GM12864 (cell line): ENCODE results near the gene GH2.
"Not testable (repeated sequence)": the region's sequence is repeated elsewhere in the genome, so short reads cannot be mapped to it uniquely, and the experiment has no call there.

Source experiments
- DNase-seq: peaks from one replicate; pipeline ENCODE4 v3.0.0-alpha.2; 2011; ENCODE audit warnings: low read depth
- H3K4me3 ChIP-seq: 2 replicates; pipeline ENCODE4 v1.5.1; 2011; ENCODE audit warnings: mild to moderate bottlenecking, low read depth, low read length, control low read depth
- TF ChIP-seq, protein P1 (sequence below): IDR thresholded peaks from 2 replicates; pipeline ENCODE4 v1.5.1; 2011; ENCODE audit warnings: low read depth, mild to moderate bottlenecking, moderate library complexity, low read length, control low read depth, inconsistent platforms; ENCODE audit errors: missing control alignments

The GH2 gene

DNA sequence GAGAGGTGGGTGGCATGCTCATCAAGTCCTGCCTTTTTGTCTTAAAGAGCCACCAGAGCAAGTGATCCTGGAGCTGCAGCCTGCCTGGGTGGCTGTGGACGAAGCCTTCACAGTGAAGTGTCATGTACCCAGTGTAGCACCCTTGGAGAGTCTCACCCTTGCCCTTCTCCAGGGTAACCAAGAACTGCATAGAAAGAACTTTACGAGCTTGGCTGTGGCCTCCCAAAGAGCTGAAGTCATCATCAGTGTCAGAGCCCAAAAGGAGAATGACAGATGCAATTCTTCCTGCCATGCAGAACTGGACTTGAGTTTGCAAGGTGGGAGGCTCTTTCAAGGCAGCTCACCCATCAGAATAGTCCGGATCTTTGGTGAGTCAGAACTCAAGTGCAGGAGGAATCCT lies 22.5 kb downstream of the GH2 start:
- no peak overlapping the region for H3K4me3 ChIP-seq
- TF ChIP-seq, protein P1, sequence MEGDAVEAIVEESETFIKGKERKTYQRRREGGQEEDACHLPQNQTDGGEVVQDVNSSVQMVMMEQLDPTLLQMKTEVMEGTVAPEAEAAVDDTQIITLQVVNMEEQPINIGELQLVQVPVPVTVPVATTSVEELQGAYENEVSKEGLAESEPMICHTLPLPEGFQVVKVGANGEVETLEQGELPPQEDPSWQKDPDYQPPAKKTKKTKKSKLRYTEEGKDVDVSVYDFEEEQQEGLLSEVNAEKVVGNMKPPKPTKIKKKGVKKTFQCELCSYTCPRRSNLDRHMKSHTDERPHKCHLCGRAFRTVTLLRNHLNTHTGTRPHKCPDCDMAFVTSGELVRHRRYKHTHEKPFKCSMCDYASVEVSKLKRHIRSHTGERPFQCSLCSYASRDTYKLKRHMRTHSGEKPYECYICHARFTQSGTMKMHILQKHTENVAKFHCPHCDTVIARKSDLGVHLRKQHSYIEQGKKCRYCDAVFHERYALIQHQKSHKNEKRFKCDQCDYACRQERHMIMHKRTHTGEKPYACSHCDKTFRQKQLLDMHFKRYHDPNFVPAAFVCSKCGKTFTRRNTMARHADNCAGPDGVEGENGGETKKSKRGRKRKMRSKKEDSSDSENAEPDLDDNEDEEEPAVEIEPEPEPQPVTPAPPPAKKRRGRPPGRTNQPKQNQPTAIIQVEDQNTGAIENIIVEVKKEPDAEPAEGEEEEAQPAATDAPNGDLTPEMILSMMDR = no peak
- DNase-seq = no peak

DNA sequence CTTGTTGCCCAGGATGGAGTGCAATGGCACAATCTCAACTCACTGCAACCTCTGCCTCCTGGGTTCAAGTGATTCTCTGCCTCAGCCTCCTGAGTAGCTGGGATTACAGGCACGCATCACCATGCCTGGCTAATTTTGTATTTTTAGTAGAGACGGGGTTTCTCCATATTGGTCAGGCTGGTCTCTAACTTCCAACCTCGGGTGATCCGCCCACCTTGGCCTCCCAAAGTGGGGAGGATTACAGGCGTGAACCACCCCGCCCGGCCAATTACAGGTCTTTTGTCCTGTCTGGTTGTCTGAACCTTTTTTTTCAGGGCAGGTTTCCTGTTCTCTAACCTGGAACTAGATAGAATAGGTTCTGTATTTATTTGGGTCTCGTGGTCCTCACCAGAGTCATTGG lies 25.3 kb downstream of the GH2 start:
- not testable (repeated sequence) for H3K4me3 ChIP-seq, DNase-seq

DNA sequence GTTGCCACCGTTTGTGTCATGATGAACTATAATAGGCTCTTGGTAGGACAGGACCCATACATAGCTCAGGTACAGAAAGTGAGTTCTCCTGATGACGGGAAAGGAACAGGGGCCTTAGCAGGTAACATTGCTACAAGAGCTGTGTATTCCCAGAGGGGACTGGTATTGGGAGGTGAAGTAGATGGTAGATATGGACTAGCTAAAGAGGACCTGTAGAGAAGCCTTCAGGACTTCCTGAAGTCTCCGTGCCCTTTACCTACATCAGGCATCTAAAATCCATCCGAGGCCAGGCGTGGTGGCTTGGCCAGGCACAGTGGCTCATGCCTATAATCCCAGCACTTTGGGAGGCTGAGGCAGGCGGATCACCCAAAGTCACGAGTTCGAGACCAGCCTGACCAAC lies 26.6 kb downstream of the GH2 start:
- H3K4me3 ChIP-seq = no peak overlapping the region
- TF ChIP-seq, protein P1 = no peak
- DNase-seq = no peak

DNA sequence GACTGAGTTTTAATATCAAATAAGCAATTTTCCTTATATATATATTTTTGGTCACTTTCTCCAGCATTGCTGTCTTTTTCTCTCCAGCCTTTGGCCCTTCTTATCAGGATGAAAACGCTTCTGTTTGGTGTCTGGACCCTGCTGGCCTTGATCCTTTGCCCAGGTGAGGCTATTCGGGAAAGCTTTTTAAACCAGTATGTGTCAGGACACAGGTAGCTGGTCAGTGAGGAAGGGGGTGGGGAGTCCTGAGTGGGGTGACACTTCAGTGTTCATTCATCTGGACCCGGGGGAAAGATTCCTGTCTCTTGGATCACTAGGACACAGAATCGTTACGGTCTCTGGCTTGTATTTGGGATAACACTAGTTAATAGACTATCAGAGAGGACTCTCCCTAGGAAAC lies 27.0 kb downstream of the GH2 start:
- TF ChIP-seq, protein P1 = no peak
- no peak overlapping the region for H3K4me3 ChIP-seq
- DNase-seq = no peak

DNA sequence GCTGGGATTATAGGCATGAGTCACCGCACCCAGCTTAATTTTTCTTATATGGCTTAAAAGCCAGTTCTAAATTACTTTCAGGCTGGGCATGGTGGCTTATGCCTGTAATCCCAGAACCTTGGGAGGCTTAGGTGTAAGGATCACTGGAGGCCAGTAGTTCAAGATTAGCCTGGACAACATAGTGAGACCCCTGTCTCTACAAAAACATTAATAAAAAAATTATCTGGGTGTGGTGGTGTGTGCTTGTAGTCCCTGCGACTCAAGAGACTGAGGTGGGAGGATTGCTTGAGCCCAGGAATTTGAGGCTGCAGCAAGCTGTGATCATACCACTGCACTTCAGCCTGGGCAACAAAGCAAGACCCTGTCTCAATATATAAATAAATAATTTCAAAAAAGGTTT lies 28.5 kb downstream of the GH2 start:
- TF ChIP-seq, protein P1 = no peak
- H3K4me3 ChIP-seq = no peak overlapping the region
- no peak for DNase-seq

DNA sequence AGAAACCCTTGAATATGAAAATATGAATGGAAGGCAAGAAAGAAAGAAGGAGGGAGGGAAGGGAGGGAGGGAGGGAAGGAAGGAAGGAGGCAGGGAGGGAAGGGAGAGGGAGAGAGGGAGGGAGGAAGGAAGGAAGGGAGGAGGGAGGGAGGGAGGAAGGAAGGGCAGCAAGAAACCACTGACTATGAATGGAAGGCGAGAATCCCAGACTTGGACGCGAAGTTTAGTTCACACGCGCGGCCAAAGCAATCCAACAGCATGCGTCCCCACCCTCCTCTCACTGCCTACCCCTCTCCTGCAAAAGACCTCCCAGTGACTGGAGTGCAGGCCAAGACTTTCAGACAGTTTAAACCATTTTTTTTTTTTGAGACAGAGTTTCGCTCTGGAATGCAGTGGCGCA lies 31.3 kb downstream of the GH2 start:
- H3K4me3 ChIP-seq = no peak overlapping the region
- no peak for DNase-seq
- TF ChIP-seq, protein P1 = no peak

DNA sequence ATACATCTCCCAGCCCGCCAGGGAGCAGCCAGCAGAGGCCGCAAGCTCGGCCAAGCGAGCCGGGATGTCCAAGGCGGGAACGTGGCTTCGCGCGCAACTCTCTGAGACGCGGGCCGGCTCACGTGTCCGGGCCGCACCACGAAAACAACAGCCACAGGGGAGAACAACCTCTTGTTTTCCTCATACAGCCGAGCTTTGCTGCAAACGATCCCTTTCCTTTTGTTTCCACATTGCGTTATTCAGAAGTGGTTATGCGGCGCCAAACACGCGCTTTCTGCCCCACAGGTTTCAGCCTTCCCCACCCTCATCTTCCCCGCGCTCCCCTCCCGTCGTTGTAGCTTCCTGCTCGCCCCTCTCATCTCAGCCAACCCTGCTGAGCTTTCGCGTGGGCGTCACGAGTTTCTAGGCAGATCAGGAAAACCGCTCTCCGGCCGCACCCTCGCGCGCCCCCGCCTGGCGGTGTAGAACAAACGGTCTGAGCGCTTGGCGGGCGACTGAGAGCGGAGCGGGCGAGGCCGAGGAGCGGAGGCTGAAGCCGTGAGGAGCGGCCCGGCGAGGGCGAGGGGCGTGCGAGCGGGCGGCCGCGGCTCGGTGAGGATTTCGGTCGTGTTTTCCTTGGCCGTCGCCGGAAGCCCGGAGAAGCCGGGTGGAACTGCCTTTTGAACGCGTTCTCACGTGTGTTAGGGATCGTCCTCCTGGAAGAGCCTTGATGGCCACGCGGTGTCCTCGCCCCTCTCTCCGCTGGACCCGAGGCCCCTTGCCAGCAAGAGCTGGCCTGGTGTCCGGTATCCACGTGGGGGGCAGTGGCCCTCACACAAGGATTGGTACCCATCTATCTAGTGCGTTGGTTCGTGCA lies 32.7 kb downstream of the GH2 start:
- peak overlapping the region; percentile 42 for H3K4me3 ChIP-seq
- peak; percentile 86 for DNase-seq
- TF ChIP-seq, protein P1 = peak; percentile 76
